Effector memory CD4-positive, alpha-beta T cell (primary cell): ENCODE results near the gene CFAP298.

ENCODE experiments used
- DNase-seq, 3 donors: peaks; one replicate each; pipeline ENCODE4 v3.0.0-alpha.2; 2020
- H3K27ac ChIP-seq: 2 replicates; pipeline ENCODE4 v1.7.0; 2013; ENCODE audit warnings: mild to moderate bottlenecking, low read length, moderate library complexity; ENCODE audit not compliant: insufficient read depth, poor library complexity, severe bottlenecking
- H3K27me3 ChIP-seq: replicated peaks from 2 replicates; pipeline ENCODE4 v1.7.0; 2013; ENCODE audit warnings: mild to moderate bottlenecking, low read length; ENCODE audit not compliant: insufficient read depth, control insufficient read depth, poor library complexity, severe bottlenecking
- H3K36me3 ChIP-seq: 2 replicates; pipeline ENCODE4 v1.7.0; 2013; ENCODE audit warnings: mild to moderate bottlenecking, low read length, moderate library complexity; ENCODE audit not compliant: control insufficient read depth, insufficient read depth
- H3K4me1 ChIP-seq: 2 replicates; pipeline ENCODE4 v1.7.0; 2013; ENCODE audit warnings: low read length, mild to moderate bottlenecking; ENCODE audit not compliant: control insufficient read depth, insufficient read depth, poor library complexity, severe bottlenecking
- H3K4me3 ChIP-seq: 2 replicates; pipeline ENCODE4 v1.7.0; 2013; ENCODE audit warnings: low read length, low read depth, mild to moderate bottlenecking; ENCODE audit not compliant: insufficient read depth, poor library complexity, severe bottlenecking
- H3K9me3 ChIP-seq: 2 replicates; pipeline ENCODE4 v1.7.0; 2013; ENCODE audit warnings: mild to moderate bottlenecking, low read length, moderate library complexity; ENCODE audit not compliant: control insufficient read depth

Gene CFAP298

GRCh38 chr21:32558106-32558505 is 54.1 kb downstream of the CFAP298 start:
- Histone ChIP-seq H3K27ac (no peak overlapping the region), H3K9me3 (no peaks in the 10 kb centered on the region), H3K4me1 (no peaks in the 10 kb centered on the region), H3K4me3 (no peak overlapping the region), H3K36me3 (no peaks in the 10 kb centered on the region), H3K27me3 (no peaks in the 10 kb centered on the region)
- DNase-seq = no peak

GRCh38 chr21:32554832-32555638 is 57.1 kb downstream of the CFAP298 start:
- H3K4me1 ChIP-seq = no peaks in the 10 kb centered on the region
- H3K27me3 ChIP-seq = no peaks in the 10 kb centered on the region
- DNase-seq = no peak

GRCh38 chr21:32549886-32550285 is 62.3 kb downstream of the CFAP298 start:
- Histone ChIP-seq H3K27me3 (no peaks in the 10 kb centered on the region), H3K4me1 (no peaks in the 10 kb centered on the region), H3K36me3 (no peaks in the 10 kb centered on the region), H3K9me3 (no peaks in the 10 kb centered on the region), H3K4me3 (no peak overlapping the region), H3K27ac (no peak overlapping the region)
- no peak for DNase-seq

More at GRCh38 chr21:32554832-32555638, 57.1 kb downstream of the CFAP298 start:
- Histone ChIP-seq H3K4me3 (no peak overlapping the region), H3K27ac (no peak overlapping the region), H3K9me3 (no peaks in the 10 kb centered on the region), H3K36me3 (no peaks in the 10 kb centered on the region)

GRCh38 chr21:32549440-32549839 is 62.7 kb downstream of the CFAP298 start:
- H3K36me3 ChIP-seq = no peaks in the 10 kb centered on the region
- H3K4me3 ChIP-seq = no peak overlapping the region
- DNase-seq = no peak

More at GRCh38 chr21:32549440-32549839, 62.7 kb downstream of the CFAP298 start:
- H3K27me3 ChIP-seq = no peaks in the 10 kb centered on the region
- H3K9me3 ChIP-seq = no peaks in the 10 kb centered on the region
- H3K27ac ChIP-seq = no peak overlapping the region
- H3K4me1 ChIP-seq = no peaks in the 10 kb centered on the region
